Smooth muscle cell (in vitro differentiated cells): ENCODE results near the gene DMAP1. TPM values are rescaled to one million over a fixed set of nuclear protein-coding genes. Genes with fewer than 3 reads are reported as not detected.

Experiments
- DNase-seq: peaks from one replicate; lab custom pipeline; 2025; ENCODE audit not compliant: unreplicated experiment; lab: John Stamatoyannopoulos, UW
- H2AFZ ChIP-seq: fragments of 200-600 bp; sonication (generic); 2 replicates; pipeline ENCODE4 v1.6.0; 2016; ENCODE audit warnings: antibody characterized with exemption, low read depth, mild to moderate bottlenecking
- H3F3A ChIP-seq: fragments of 200-600 bp; sonication (generic); 2 replicates; pipeline ENCODE4 v1.6.0; 2017; ENCODE audit warnings: antibody characterized with exemption, low read depth
- H3K27ac ChIP-seq: fragments of 200-600 bp; sonication (generic); 2 replicates; pipeline ENCODE4 v1.5.1; 2016; ENCODE audit warnings: low read depth, mild to moderate bottlenecking
- H3K27me3 ChIP-seq: fragments of 200-600 bp; sonication (generic); 2 replicates; pipeline ENCODE4 v1.6.1; 2016; ENCODE audit warnings: low read depth, mild to moderate bottlenecking
- H3K36me3 ChIP-seq: fragments of 200-600 bp; sonication (generic); 2 replicates; pipeline ENCODE4 v1.5.1; 2016; ENCODE audit warnings: low read depth
- H3K4me1 ChIP-seq: fragments of 200-600 bp; sonication (generic); 2 replicates; pipeline ENCODE4 v1.5.1; 2016; ENCODE audit warnings: low read depth
- H3K4me2 ChIP-seq: fragments of 200-600 bp; sonication (generic); 2 replicates; pipeline ENCODE4 v1.6.0; 2016; ENCODE audit warnings: mild to moderate bottlenecking
- H3K4me3 ChIP-seq: fragments of 200-600 bp; sonication (generic); 2 replicates; pipeline ENCODE4 v1.5.1; 2016; ENCODE audit warnings: mild to moderate bottlenecking
- H3K79me2 ChIP-seq: fragments of 200-600 bp; sonication (generic); 2 replicates; pipeline ENCODE4 v1.6.0; 2016; ENCODE audit warnings: low read depth, mild to moderate bottlenecking
- H3K9ac ChIP-seq: fragments of 200-600 bp; sonication (generic); 2 replicates; pipeline ENCODE4 v1.6.0; 2016; ENCODE audit warnings: low read depth
- H3K9me3 ChIP-seq: fragments of 200-600 bp; sonication (generic); replicated peaks from 2 replicates; pipeline ENCODE4 v1.5.1; 2016; ENCODE audit warnings: low read depth
- H4K20me1 ChIP-seq: fragments of 200-600 bp; sonication (generic); 2 replicates; pipeline ENCODE4 v1.6.0; 2016; ENCODE audit warnings: low read depth
- CTCF ChIP-seq: fragments of 200-600 bp; sonication (generic); IDR thresholded peaks from 2 replicates; pipeline ENCODE4 v1.5.1; 2017; ENCODE audit warnings: borderline replicate concordance, mild to moderate bottlenecking, antibody characterized with exemption; ENCODE audit not compliant: insufficient read depth, poor library complexity, severe bottlenecking
- WGBS: methylation state at CpG from one replicate; pipeline ENCODE4 v1.1.7; 2016; ENCODE audit warnings: low lambda C conversion rate; 5-methylcytosine and 5-hydroxymethylcytosine counted together
- polyA plus RNA-seq: library from polyadenylated mRNA; unstranded; fragments of >200 nt; fragmentation: Nextera tagmentation; extraction: Ambion mirVana; gene quantifications from 2 replicates; pipeline ENCODE4 v1.2.1, GENCODE V29; 2016
- total RNA-seq: library from RNA; depleted of rRNA; stranded (reverse); fragments of >200 nt; gene quantifications from 2 replicates; pipeline ENCODE4 v1.2.3, GENCODE V29; 2014

The DMAP1 gene
- total and polyA plus RNA-seq, 2 experiments from 2014 or later: 17.9 to 34.8 TPM

DNA sequence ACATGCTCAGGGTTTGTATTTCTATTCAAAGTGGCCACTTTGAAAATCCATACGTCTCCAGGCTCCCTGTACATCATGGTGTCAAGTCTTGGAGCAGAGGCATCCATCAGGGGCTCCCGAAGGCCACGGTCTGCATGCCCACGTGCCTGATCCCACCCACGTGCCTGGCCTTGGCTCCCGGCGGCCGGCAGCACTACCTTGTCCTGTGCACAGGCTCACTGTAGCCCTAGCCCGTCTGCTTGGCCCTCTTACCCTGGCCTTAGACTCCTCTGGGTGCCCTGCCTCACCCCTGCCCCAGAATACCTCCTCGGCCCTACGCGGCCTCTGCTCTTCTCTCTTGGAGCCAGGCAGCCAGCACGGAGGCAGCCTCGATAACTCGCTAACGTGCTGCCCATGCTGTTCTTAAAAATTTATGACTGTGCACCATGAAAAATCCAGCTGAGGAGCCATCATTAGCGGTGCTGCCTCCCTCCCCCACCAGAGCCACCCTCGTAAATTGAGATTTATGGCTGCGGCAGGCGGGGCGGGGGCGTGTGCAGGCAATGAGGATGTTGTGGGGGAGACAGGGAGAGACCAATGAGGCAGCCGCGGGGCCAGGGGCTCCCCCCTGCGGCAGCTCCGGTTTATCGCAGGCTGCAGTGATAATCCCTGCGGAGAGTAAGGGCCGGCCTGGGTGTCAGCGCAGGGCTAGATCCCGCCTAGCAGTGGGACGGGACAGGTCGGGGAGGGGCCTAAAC lies 24.6 kb downstream of the DMAP1 start:
- peak; percentile 60 for TF ChIP-seq CTCF
- H3K79me2 ChIP-seq: no peaks in the 10 kb centered on the region
- peak overlapping the region; percentile 70 for H3K4me2 ChIP-seq
- H3K4me3 ChIP-seq: no peak overlapping the region
- peaks cover 24% of the 10 kb centered on the region for H3K4me1 ChIP-seq
- 29% methylated on average over 33 of the region's 33 CpGs for WGBS
- H3K27me3 ChIP-seq: no peaks in the 10 kb centered on the region
- H3K36me3 ChIP-seq: no peaks in the 10 kb centered on the region
- H4K20me1 ChIP-seq: peaks cover 16% of the 10 kb centered on the region
- H3K27ac ChIP-seq: peak overlapping the region; percentile 70
- peaks cover 14% of the 10 kb centered on the region for H3F3A ChIP-seq
- H3K9ac ChIP-seq: no peak overlapping the region
- H3K9me3 ChIP-seq: no peaks in the 10 kb centered on the region
- peak; percentile 71 for DNase-seq
- H2AFZ ChIP-seq: no peak overlapping the region

GRCh38 chr1:44238660-44239059 lies 25.4 kb downstream of the DMAP1 start:
- no peak for DNase-seq
- Histone ChIP-seq H3K27ac (peak overlapping the region; percentile 70), H3K4me2 (peak overlapping the region; percentile 23), H3K9ac (no peak overlapping the region), H2AFZ (no peak overlapping the region), H3F3A (peaks cover 14% of the 10 kb centered on the region), H4K20me1 (peaks cover 23% of the 10 kb centered on the region), H3K4me1 (peaks cover 24% of the 10 kb centered on the region), H3K36me3 (no peaks in the 10 kb centered on the region), H3K27me3 (no peaks in the 10 kb centered on the region), H3K9me3 (no peaks in the 10 kb centered on the region), H3K4me3 (no peak overlapping the region), H3K79me2 (no peaks in the 10 kb centered on the region)
- whole genome bisulfite sequencing: 49% methylated on average over 4 of the region's 4 CpGs
- TF ChIP-seq CTCF: no peak

- 18% methylated on average over 5 of the region's 8 CpGs for WGBS
- Histone ChIP-seq H4K20me1 (peaks cover 28% of the 10 kb centered on the region), H3K4me2 (peak overlapping the region; percentile 23), H3K4me3 (no peak overlapping the region), H3K9ac (no peak overlapping the region), H3K79me2 (no peaks in the 10 kb centered on the region), H3K27me3 (no peaks in the 10 kb centered on the region), H2AFZ (no peak overlapping the region), H3F3A (peaks cover 14% of the 10 kb centered on the region), H3K36me3 (no peaks in the 10 kb centered on the region), H3K4me1 (peaks cover 24% of the 10 kb centered on the region), H3K27ac (peak overlapping the region; percentile 70), H3K9me3 (no peaks in the 10 kb centered on the region)
- peak; percentile 48 for DNase-seq
- TF ChIP-seq CTCF: peak; percentile 62
Measured at GRCh38 chr1:44239331-44239960, 26.2 kb downstream of the DMAP1 start.
